OCI-LY1 (cell line): ENCODE data around the gene HAUS7.

Source experiments
- H2AFZ ChIP-seq: fragments of 200-600 bp; sonication (generic), shearing (Covaris generic); 2 replicates; pipeline ENCODE4 v1.6.0; 2014; ENCODE audit warnings: antibody characterized with exemption, mild to moderate bottlenecking, low read length
- H3F3A ChIP-seq: fragments of 200-600 bp; sonication (generic), shearing (Covaris generic); 2 replicates; pipeline ENCODE4 v1.6.0; 2014; ENCODE audit warnings: mild to moderate bottlenecking, antibody characterized with exemption, low read length, moderate library complexity; ENCODE audit not compliant: insufficient read depth
- H3K27ac ChIP-seq: fragments of 200-600 bp; sonication (generic); 2 replicates; pipeline ENCODE4 v1.5.1; 2014; ENCODE audit warnings: low read length, mixed run types, mild to moderate bottlenecking, low read depth; ENCODE audit not compliant: poor library complexity, severe bottlenecking
- H3K27me3 ChIP-seq: fragments of 200-600 bp; sonication (generic); 2 replicates; pipeline ENCODE4 v1.6.0; 2014; ENCODE audit warnings: antibody characterized with exemption, mild to moderate bottlenecking, low read length, moderate library complexity; ENCODE audit not compliant: insufficient read depth
- H3K36me3 ChIP-seq: fragments of 200-600 bp; sonication (generic); 2 replicates; pipeline ENCODE4 v1.6.1; 2014; ENCODE audit warnings: mild to moderate bottlenecking, antibody characterized with exemption, low read length, moderate library complexity, mixed read lengths; ENCODE audit not compliant: insufficient read depth
- H3K4me1 ChIP-seq: fragments of 200-600 bp; sonication (generic); 2 replicates; pipeline ENCODE4 v1.5.1; 2014; ENCODE audit warnings: mild to moderate bottlenecking, low read length, moderate library complexity; ENCODE audit not compliant: insufficient read depth, severe bottlenecking
- H3K4me2 ChIP-seq: fragments of 200-600 bp; sonication (generic), shearing (Covaris generic); 2 replicates; pipeline ENCODE4 v1.6.1; 2014; ENCODE audit warnings: low read length
- H3K4me3 ChIP-seq: fragments of 200-600 bp; sonication (generic); 2 replicates; pipeline ENCODE4 v1.5.1; 2014; ENCODE audit warnings: low read length, low read depth, mild to moderate bottlenecking, mixed read lengths; ENCODE audit not compliant: poor library complexity, severe bottlenecking
- H3K79me2 ChIP-seq: fragments of 200-600 bp; shearing (Covaris generic); 2 replicates; pipeline ENCODE4 v1.6.1; 2016; ENCODE audit warnings: mixed run types, low read length, mixed read lengths; ENCODE audit not compliant: insufficient read depth
- H3K9ac ChIP-seq: fragments of 200-600 bp; sonication (generic), shearing (Covaris generic); 2 replicates; pipeline ENCODE4 v1.6.1; 2014; ENCODE audit warnings: mild to moderate bottlenecking, low read length, mixed read lengths
- H3K9me2 ChIP-seq: fragments of 200-600 bp; sonication (generic), shearing (Covaris generic); 2 replicates; pipeline ENCODE4 v1.6.1; 2014; ENCODE audit warnings: low read depth, mild to moderate bottlenecking, low read length, mixed read lengths
- H3K9me3 ChIP-seq: fragments of 200-600 bp; shearing (Covaris generic); 2 replicates; pipeline ENCODE4 v1.6.1; 2014; ENCODE audit warnings: low read length, mixed read lengths
- H4K20me1 ChIP-seq: fragments of 200-600 bp; sonication (generic), shearing (Covaris generic); 2 replicates; pipeline ENCODE4 v1.6.0; 2016; ENCODE audit warnings: mild to moderate bottlenecking, low read length; ENCODE audit not compliant: insufficient read depth
- EZH2 ChIP-seq: fragments of 200-600 bp; sonication (generic), shearing (Covaris generic); IDR thresholded peaks from 2 replicates; pipeline ENCODE4 v1.8.0; 2017; ENCODE audit warnings: borderline replicate concordance, mixed run types, mild to moderate bottlenecking, antibody characterized with exemption, low read length, moderate library complexity, mixed read lengths
- TF ChIP-seq, protein P1 (sequence below): fragments of 200-600 bp; sonication (generic), shearing (Covaris generic); IDR thresholded peaks from 2 replicates; pipeline ENCODE4 v1.5.1; 2017; ENCODE audit warnings: mild to moderate bottlenecking, antibody characterized with exemption, low read length, moderate library complexity, mixed read lengths

Gene HAUS7

DNA sequence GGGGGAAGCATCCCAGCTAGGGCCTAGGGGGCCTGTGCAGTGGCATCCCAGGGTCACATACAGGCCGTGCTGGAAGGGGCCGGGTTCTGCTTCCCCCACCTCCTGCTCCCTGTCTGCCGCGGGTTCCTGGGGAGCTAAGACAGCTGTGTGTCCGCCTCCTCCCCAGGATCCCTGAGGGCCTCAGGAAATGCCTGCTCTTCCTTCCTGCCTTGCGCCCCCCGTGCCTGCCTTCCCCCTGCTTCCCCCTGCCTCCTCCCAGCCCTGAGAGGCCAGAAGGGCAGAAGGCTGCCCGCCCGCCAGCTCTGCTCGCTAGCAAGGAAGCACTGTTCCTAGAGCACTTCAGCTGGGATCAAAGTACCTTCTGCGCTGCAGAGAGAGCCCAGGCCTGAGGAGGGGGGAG lies 21.5 kb upstream of the HAUS7 start:
- Histone ChIP-seq H3K4me3 (no peak overlapping the region), H4K20me1 (no peaks in the 10 kb centered on the region), H3K9me3 (no peaks in the 10 kb centered on the region), H3K9ac (no peak overlapping the region), H3K36me3 (no peaks in the 10 kb centered on the region), H2AFZ (no peak overlapping the region), H3K27ac (no peak overlapping the region), H3K9me2 (no peaks in the 10 kb centered on the region), H3F3A (no peaks in the 10 kb centered on the region), H3K27me3 (no peaks in the 10 kb centered on the region), H3K79me2 (no peaks in the 10 kb centered on the region), H3K4me2 (no peak overlapping the region), H3K4me1 (no peaks in the 10 kb centered on the region)
- no peak for TF ChIP-seq EZH2
- TF ChIP-seq, protein P1, sequence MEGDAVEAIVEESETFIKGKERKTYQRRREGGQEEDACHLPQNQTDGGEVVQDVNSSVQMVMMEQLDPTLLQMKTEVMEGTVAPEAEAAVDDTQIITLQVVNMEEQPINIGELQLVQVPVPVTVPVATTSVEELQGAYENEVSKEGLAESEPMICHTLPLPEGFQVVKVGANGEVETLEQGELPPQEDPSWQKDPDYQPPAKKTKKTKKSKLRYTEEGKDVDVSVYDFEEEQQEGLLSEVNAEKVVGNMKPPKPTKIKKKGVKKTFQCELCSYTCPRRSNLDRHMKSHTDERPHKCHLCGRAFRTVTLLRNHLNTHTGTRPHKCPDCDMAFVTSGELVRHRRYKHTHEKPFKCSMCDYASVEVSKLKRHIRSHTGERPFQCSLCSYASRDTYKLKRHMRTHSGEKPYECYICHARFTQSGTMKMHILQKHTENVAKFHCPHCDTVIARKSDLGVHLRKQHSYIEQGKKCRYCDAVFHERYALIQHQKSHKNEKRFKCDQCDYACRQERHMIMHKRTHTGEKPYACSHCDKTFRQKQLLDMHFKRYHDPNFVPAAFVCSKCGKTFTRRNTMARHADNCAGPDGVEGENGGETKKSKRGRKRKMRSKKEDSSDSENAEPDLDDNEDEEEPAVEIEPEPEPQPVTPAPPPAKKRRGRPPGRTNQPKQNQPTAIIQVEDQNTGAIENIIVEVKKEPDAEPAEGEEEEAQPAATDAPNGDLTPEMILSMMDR, result no peak

DNA sequence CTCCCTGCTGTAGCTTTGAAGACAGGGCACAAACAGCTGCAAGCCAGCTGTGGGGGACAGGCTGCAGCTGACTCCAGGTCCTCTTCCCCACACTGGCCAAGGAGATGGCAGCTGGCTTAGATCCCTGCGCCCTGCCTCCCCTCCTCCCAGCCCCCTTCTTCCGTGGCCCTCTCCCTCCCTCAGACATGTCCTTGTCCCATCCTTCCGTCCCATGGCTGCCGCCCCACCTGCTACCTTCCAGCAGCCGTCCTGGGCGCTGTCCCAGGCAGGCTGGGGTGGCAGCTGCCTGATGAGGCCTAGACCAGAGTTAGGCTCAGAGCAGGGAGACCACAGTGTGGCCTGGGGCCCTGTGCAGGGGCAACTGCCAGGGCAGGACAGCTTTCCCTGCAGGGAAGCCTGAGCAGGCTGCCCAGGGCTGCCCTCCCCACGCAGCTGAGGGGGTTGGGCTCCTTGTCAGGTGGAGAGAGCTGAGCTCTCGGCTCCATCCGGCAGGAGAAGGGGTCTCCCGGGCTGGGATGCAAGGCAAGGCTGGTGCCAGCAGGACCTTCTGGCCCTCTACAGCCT lies 21.1 kb upstream of the HAUS7 start:
- Histone ChIP-seq H4K20me1 (no peaks in the 10 kb centered on the region), H2AFZ (no peak overlapping the region), H3K27me3 (no peaks in the 10 kb centered on the region), H3K27ac (no peak overlapping the region), H3K9me2 (no peaks in the 10 kb centered on the region), H3K4me1 (no peaks in the 10 kb centered on the region), H3F3A (no peaks in the 10 kb centered on the region), H3K79me2 (no peaks in the 10 kb centered on the region), H3K9ac (no peak overlapping the region), H3K4me2 (no peak overlapping the region), H3K4me3 (no peak overlapping the region), H3K36me3 (no peaks in the 10 kb centered on the region), H3K9me3 (no peaks in the 10 kb centered on the region)
- TF ChIP-seq EZH2, result no peak
- TF ChIP-seq, protein P1, result no peak

DNA sequence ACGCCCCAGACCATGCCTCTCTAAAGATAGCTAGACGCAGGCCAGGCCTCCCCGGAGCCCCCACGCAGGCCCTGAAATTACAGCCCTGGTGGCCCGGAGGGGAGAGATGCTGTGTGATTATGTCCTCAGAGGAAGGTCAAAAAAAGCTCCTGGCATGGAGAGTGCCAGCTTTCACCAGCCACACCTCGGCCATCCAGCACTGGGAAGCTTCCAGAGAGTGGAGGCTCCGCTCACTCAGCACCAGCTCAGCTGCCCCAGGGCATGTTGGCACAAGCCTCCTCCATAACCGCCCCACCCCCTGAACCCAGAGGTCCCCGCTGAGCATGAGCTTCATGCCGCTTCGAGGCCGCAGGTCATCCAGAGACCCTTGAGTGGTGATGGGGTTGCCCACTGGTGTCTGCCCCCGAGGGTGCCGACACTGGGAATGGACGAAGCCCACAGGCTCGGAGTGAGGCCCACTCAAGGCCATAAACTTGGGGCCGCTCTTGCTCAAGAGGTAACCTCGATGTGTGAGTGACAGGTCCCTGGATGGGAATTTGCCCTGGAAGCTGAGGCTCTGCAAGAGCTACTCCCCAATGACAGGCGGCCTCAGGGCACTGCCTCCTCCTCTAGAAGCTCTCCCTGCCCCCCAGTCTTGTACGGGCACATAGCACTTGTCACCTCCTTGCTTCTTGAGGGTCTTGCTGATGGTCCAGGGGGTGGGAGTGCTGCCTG lies 20.0 kb upstream of the HAUS7 start:
- Histone ChIP-seq H3K27ac (no peak overlapping the region), H3K9ac (no peak overlapping the region)

More for the DNA sequence above, 20.0 kb upstream of the HAUS7 start:
- H2AFZ ChIP-seq, result no peak overlapping the region
- H3K9me2 ChIP-seq, result no peaks in the 10 kb centered on the region
- H3F3A ChIP-seq, result no peaks in the 10 kb centered on the region
- no peaks in the 10 kb centered on the region for H3K27me3 ChIP-seq
- H3K4me3 ChIP-seq, result no peak overlapping the region
- no peaks in the 10 kb centered on the region for H4K20me1 ChIP-seq
- H3K9me3 ChIP-seq, result no peaks in the 10 kb centered on the region
- TF ChIP-seq EZH2, result no peak
- TF ChIP-seq, protein P1, result no peak
- no peaks in the 10 kb centered on the region for H3K4me1 ChIP-seq
- H3K79me2 ChIP-seq, result no peaks in the 10 kb centered on the region
- no peak overlapping the region for H3K4me2 ChIP-seq
- no peaks in the 10 kb centered on the region for H3K36me3 ChIP-seq
